ENCODE measurements around the gene TSHZ2.

The TSHZ2 gene

GRCh38 chr20:53195876-53196610, 223.9 kb downstream of the TSHZ2 start:
- no peak overlapping the region for H3K4me3 ChIP-seq (ENCODE audit: low read length)
- DNase-seq (ENCODE audit: low read depth), result peak; percentile 43
- TF ChIP-seq, protein P1, sequence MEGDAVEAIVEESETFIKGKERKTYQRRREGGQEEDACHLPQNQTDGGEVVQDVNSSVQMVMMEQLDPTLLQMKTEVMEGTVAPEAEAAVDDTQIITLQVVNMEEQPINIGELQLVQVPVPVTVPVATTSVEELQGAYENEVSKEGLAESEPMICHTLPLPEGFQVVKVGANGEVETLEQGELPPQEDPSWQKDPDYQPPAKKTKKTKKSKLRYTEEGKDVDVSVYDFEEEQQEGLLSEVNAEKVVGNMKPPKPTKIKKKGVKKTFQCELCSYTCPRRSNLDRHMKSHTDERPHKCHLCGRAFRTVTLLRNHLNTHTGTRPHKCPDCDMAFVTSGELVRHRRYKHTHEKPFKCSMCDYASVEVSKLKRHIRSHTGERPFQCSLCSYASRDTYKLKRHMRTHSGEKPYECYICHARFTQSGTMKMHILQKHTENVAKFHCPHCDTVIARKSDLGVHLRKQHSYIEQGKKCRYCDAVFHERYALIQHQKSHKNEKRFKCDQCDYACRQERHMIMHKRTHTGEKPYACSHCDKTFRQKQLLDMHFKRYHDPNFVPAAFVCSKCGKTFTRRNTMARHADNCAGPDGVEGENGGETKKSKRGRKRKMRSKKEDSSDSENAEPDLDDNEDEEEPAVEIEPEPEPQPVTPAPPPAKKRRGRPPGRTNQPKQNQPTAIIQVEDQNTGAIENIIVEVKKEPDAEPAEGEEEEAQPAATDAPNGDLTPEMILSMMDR (conservative IDR thresholded peaks at IDR 0.05; ENCODE audit: low read length), result no peak

- TF ChIP-seq, protein P1 (conservative IDR thresholded peaks at IDR 0.05; ENCODE audit: low read length), result no peak
- no peak for DNase-seq (ENCODE audit: low read depth)
- no peak overlapping the region for H3K4me3 ChIP-seq (ENCODE audit: low read length)
These were observed 229.4 kb downstream of the TSHZ2 start for GRCh38 chr20:53201588-53201987.

DNA sequence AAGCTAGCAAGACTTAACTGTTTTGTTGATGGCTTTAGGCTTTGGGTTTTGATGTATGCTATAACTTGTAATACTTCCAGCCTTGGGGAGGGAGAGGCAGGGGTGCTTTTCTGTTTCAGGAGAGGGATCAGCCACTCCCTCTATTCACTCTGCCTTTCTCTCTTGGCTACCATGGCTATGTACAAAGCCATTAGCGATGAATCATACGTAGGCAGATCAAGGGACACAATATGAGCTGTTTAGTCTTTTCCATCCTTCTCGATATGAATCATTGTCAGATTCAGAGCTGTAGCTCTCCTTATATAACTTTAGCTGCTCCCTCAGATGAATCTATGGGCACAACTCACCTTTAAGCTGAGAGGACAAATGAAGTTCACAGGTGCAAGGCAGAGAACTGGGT, 230.6 kb downstream of the TSHZ2 start:
- no peak for DNase-seq (ENCODE audit: low read depth)
- H3K4me3 ChIP-seq (ENCODE audit: low read length), result no peak overlapping the region
- TF ChIP-seq, protein P1 (conservative IDR thresholded peaks at IDR 0.05; ENCODE audit: low read length), result no peak

- no peak overlapping the region for H3K4me3 ChIP-seq (ENCODE audit: low read length)
- TF ChIP-seq, protein P1 (conservative IDR thresholded peaks at IDR 0.05; ENCODE audit: low read length), result no peak
- DNase-seq (ENCODE audit: low read depth), result no peak
These were observed 232.9 kb downstream of the TSHZ2 start for GRCh38 chr20:53205046-53205445.

DNA sequence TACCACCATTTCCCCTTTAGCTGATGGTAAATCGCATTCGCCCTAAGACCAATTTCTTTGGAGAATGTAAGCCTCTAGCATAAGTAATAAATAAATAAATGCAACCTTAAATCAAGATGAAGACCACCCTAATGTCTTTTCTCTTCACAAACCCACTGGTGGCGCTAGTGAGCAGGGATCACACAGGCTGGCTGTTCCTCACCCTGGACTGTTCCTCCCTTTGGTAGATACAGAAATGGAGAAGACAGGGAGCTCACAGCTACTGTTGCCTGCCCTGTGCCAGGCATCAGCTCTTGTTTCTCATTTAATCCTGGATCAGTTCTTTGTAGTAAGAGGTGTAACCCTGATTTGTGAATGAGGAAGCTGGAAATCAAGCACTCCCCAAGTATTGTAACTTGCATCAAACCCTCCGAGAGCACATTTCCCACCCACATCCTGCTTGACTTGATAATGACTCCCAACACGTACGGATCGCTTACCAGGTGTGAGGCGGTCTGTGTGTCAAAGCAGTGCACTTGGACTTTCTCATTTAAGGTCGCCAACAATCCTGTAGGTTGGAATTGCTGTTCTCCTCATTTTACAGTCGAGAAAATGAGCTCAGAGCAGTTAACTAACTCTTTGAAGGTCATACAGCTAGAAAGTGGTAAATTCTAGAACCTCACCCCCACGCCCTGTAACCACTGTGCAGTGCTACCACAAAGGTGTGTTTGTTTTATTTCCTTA, 236.1 kb downstream of the TSHZ2 start:
- no peak overlapping the region for H3K4me3 ChIP-seq (ENCODE audit: low read length)
- DNase-seq (ENCODE audit: low read depth), result no peak

GRCh38 chr20:53210041-53210440, 237.9 kb downstream of the TSHZ2 start:
- TF ChIP-seq, protein P1 (conservative IDR thresholded peaks at IDR 0.05; ENCODE audit: low read length), result no peak
- no peak for DNase-seq (ENCODE audit: low read depth)
- H3K4me3 ChIP-seq (ENCODE audit: low read length), result no peak overlapping the region

More for the DNA sequence above, 236.1 kb downstream of the TSHZ2 start:
- TF ChIP-seq, protein P1 (conservative IDR thresholded peaks at IDR 0.05; ENCODE audit: low read length), result no peak

- H3K4me3 ChIP-seq (ENCODE audit: low read length), result no peak overlapping the region
- TF ChIP-seq, protein P1 (conservative IDR thresholded peaks at IDR 0.05; ENCODE audit: low read length), result no peak
- no peak for DNase-seq (ENCODE audit: low read depth)
These were observed 238.8 kb downstream of the TSHZ2 start for GRCh38 chr20:53210931-53211330.
